HFFc6 (cell line): ENCODE measurements around the gene IL1RAPL2. TPM values are rescaled to one million over a fixed set of nuclear protein-coding genes. Genes with fewer than 3 reads are reported as not detected.

Source experiments
- DNase-seq: peaks from one replicate; pipeline ENCODE4 v3.0.0-alpha.2; 2018
- H3K27ac Mint-ChIP-seq: 2 replicates; pipeline ENCODE4 v1.8.0; 2020; ENCODE audit warnings: mild to moderate bottlenecking, mixed read lengths
- H3K27me3 Mint-ChIP-seq: 2 replicates; pipeline ENCODE4 v1.8.0; 2021; ENCODE audit warnings: mild to moderate bottlenecking, moderate library complexity, mixed read lengths; ENCODE audit not compliant: insufficient read depth
- H3K36me3 Mint-ChIP-seq: 2 replicates; pipeline ENCODE4 v1.8.0; 2021; ENCODE audit warnings: low read depth, mixed read lengths
- H3K4me1 Mint-ChIP-seq: 2 replicates; pipeline ENCODE4 v1.8.0; 2020; ENCODE audit warnings: low read depth, mixed read lengths
- H3K4me3 Mint-ChIP-seq: 2 replicates; pipeline ENCODE4 v1.8.0; 2020; ENCODE audit warnings: mild to moderate bottlenecking, moderate library complexity, mixed read lengths
- H3K9me3 Mint-ChIP-seq: 2 replicates; pipeline ENCODE4 v1.8.0; 2020; ENCODE audit warnings: mild to moderate bottlenecking, mixed read lengths
- CTCF ChIP-seq: fragments of 200-600 bp; sonication (generic); IDR thresholded peaks from 2 replicates; pipeline ENCODE4 v1.5.0; 2021; ENCODE audit warnings: antibody characterized with exemption, mild to moderate bottlenecking
- total RNA-seq, 6 experiments: library from RNA; stranded (reverse); fragmentation: NEBNext Ultra II Directional; extraction: Animal tissue kit (Norgen Biotek cat#: 25700); gene quantifications; 2 replicates in 1 of 6; 3 replicates in 5 of 6; pipeline ENCODE4 v1.2.3, GENCODE V29; 2021

Gene IL1RAPL2
- total RNA-seq, 6 experiments from 2014 or later: 0.33 TPM; not detected in 5

GRCh38 chrX:105461016-105461415 is 895.0 kb downstream of the IL1RAPL2 start:
- Mint-ChIP-seq H3K4me3 (peak overlapping the region; percentile 13; the same call in 1 of the 2 replicates), H3K4me1 (peaks cover 37% of the 10 kb centered on the region), H3K36me3 (no peaks in the 10 kb centered on the region; the same call in 1 of the 2 replicates), H3K9me3 (no peaks in the 10 kb centered on the region), H3K27ac (peak overlapping the region; percentile 77; the same call in 1 of the 2 replicates), H3K27me3 (no peaks in the 10 kb centered on the region)
- peak; percentile 4 for DNase-seq
- no peak for TF ChIP-seq CTCF

GRCh38 chrX:105462186-105462585 is 896.2 kb downstream of the IL1RAPL2 start:
- DNase-seq: no peak
- TF ChIP-seq CTCF: no peak
- Mint-ChIP-seq H3K27ac (no peak overlapping the region), H3K27me3 (no peaks in the 10 kb centered on the region), H3K4me3 (no peak overlapping the region), H3K36me3 (no peaks in the 10 kb centered on the region), H3K4me1 (peaks cover 37% of the 10 kb centered on the region), H3K9me3 (no peaks in the 10 kb centered on the region)

- Mint-ChIP-seq H3K4me1 (peaks cover 39% of the 10 kb centered on the region), H3K27me3 (no peaks in the 10 kb centered on the region), H3K4me3 (no peak overlapping the region), H3K36me3 (no peaks in the 10 kb centered on the region), H3K9me3 (no peaks in the 10 kb centered on the region), H3K27ac (no peak overlapping the region)
- DNase-seq: no peak
- no peak for TF ChIP-seq CTCF
These were observed 897.5 kb downstream of the IL1RAPL2 start for GRCh38 chrX:105463473-105463872.

GRCh38 chrX:105464618-105465017 is 898.6 kb downstream of the IL1RAPL2 start:
- Mint-ChIP-seq H3K27ac (no peak overlapping the region), H3K4me3 (no peak overlapping the region), H3K4me1 (peaks cover 47% of the 10 kb centered on the region), H3K9me3 (no peaks in the 10 kb centered on the region), H3K27me3 (no peaks in the 10 kb centered on the region), H3K36me3 (no peaks in the 10 kb centered on the region)
- TF ChIP-seq CTCF: no peak
- DNase-seq: no peak

- Mint-ChIP-seq H3K27me3 (no peaks in the 10 kb centered on the region), H3K4me3 (no peak overlapping the region), H3K27ac (no peak overlapping the region), H3K36me3 (no peaks in the 10 kb centered on the region), H3K9me3 (no peaks in the 10 kb centered on the region), H3K4me1 (peaks cover 16% of the 10 kb centered on the region; the same call in 1 of the 2 replicates)
- TF ChIP-seq CTCF: no peak
- DNase-seq: no peak
These were observed 902.7 kb downstream of the IL1RAPL2 start for GRCh38 chrX:105468741-105469140.

- Mint-ChIP-seq H3K27me3 (no peaks in the 10 kb centered on the region), H3K27ac (no peak overlapping the region), H3K4me3 (no peak overlapping the region), H3K36me3 (no peaks in the 10 kb centered on the region), H3K4me1 (peaks cover 29% of the 10 kb centered on the region; the same call in 1 of the 2 replicates), H3K9me3 (no peaks in the 10 kb centered on the region)
- no peak for TF ChIP-seq CTCF
- DNase-seq: no peak
These were observed 905.6 kb downstream of the IL1RAPL2 start for GRCh38 chrX:105471597-105471996.
